Stomach (tissue), 9 donors: Measurements from ENCODE around the gene SLC28A1. TPM values are rescaled to one million over a fixed set of nuclear protein-coding genes. Genes with fewer than 3 reads are reported as not detected.
A peak's percentile ranks its signal among the peaks of the same experiment; 100 is the strongest.

ENCODE experiments used
- DNase-seq, 2 donors: peaks; one replicate each; pipeline versions ENCODE4 v3.0.0 to v3.0.0-alpha.2; 2013 to 2019
- H3K27ac ChIP-seq, 5 donors: fragments of 200-600 bp in 4 of 5; sonication (generic) in 4 of 5; one replicate each; pipeline ENCODE4 v1.5.1; 2013 to 2019; ENCODE audit warnings: mild to moderate bottlenecking in 1 of 5, moderate library complexity in 1 of 5
- H3K27me3 ChIP-seq, 3 donors: fragments of 200-600 bp; sonication (generic); one replicate each; pipeline ENCODE4 v1.5.1; 2017 to 2019; ENCODE audit warnings: mixed run types in 1 of 3
- H3K36me3 ChIP-seq, 4 donors: fragments of 200-600 bp; sonication (generic); 1 replicate in 3 of 4; 2 replicates in 1 of 4; pipeline ENCODE4 v1.5.1; 2016 to 2019
- H3K4me1 ChIP-seq, 4 donors: fragments of 200-600 bp; sonication (generic); one replicate each; pipeline ENCODE4 v1.5.1; 2016 to 2019
- H3K4me3 ChIP-seq, 4 donors: fragments of 200-600 bp; sonication (generic) in 3 of 4; one replicate each; pipeline ENCODE4 v1.5.1; 2016 to 2019; ENCODE audit warnings: mild to moderate bottlenecking in 1 of 4
- H3K9me3 ChIP-seq, 4 donors: fragments of 200-600 bp; sonication (generic); one replicate each; pipeline ENCODE4 v1.5.1; 2016 to 2019
- CTCF ChIP-seq, 7 experiments: fragments of 450-650 bp in 4 of 7; fragments of 200-600 bp in 3 of 7; sonication (generic) in 3 of 7; IDR thresholded peaks; one replicate each; pipeline ENCODE4 v1.5.1; 2016 to 2019; ENCODE audit warnings: antibody characterized with exemption in 7 of 7, control low read depth in 2 of 7, mild to moderate bottlenecking in 1 of 7
- EP300 ChIP-seq: sonication (generic); formaldehyde crosslinking; IDR thresholded peaks from one replicate; pipeline ENCODE4 v1.6.1; 2017; ENCODE audit warnings: antibody characterized with exemption
- POLR2A ChIP-seq, 4 donors: fragments of 450-650 bp; IDR thresholded peaks; one replicate each; pipeline ENCODE4 v1.6.1; 2016; ENCODE audit warnings: antibody characterized with exemption in 4 of 4, control low read depth in 2 of 4, mild to moderate bottlenecking in 1 of 4, moderate library complexity in 1 of 4
- POLR2AphosphoS5 ChIP-seq, 3 donors: sonication (generic); formaldehyde crosslinking; IDR thresholded peaks; one replicate each; pipeline ENCODE4 v1.6.1; 2016; ENCODE audit warnings: antibody characterized with exemption in 3 of 3
- WGBS, 5 donors: extraction: QIAGEN DNeasy Blood & Tissue Kit in 3 of 5; methylation state at CpG; one replicate each; pipeline versions ENCODE4 v1.1.5 to v1.1.7; 2013 to 2018; 5-methylcytosine and 5-hydroxymethylcytosine counted together
- intact Hi-C: fragments of 100-400 bp; cut with DNase I; formaldehyde crosslinking; loops from one replicate; pipeline ENCODE4 v1.15.1; 2023; ENCODE audit warnings: low total_unique reads
- polyA plus RNA-seq, 3 donors: library from polyadenylated mRNA; stranded (reverse); fragments of 200-250 nt; gene quantifications; one replicate each; pipeline ENCODE4 v1.2.3, GENCODE V29; 2013
- total RNA-seq, 5 donors: library from RNA; depleted of rRNA; stranded (reverse); fragments of >200 nt; gene quantifications; one replicate each; pipeline versions ENCODE4 v1.1.0 to v1.2.3, GENCODE V29; 2014 to 2016
- donor health status: healthy with polysubstance abuse.
- donor health status: Bipolar disorder and iron deficiency.
- donor health status: healthy.

Gene SLC28A1
- total and polyA plus RNA-seq, 8 donors: 0.92 TPM; not detected in 7

- no peak overlapping the region for H3K4me3 ChIP-seq
- peaks cover 0 to 4% (median 0%) of the 10 kb centered on the region in 4 donors for H3K9me3 ChIP-seq
- no peaks in the 10 kb centered on the region for H3K27me3 ChIP-seq
- WGBS, 5 donors: 76 to 95% (median 87%) methylated on average over 2 of the region's 2 CpGs
- no peak for DNase-seq
- no peaks in the 10 kb centered on the region for H3K4me1 ChIP-seq
- intact Hi-C loops: no loop called here
- no peak for TF ChIP-seq POLR2AphosphoS5 (IDR thresholded peaks at IDR 0.05)
- no peak for TF ChIP-seq CTCF (IDR thresholded peaks at IDR 0.05)
- no peak for TF ChIP-seq POLR2A (IDR thresholded peaks at IDR 0.05)
- TF ChIP-seq EP300: no peak
- no peaks in the 10 kb centered on the region for H3K36me3 ChIP-seq
- no peak overlapping the region for H3K27ac ChIP-seq
Observed at GRCh38 chr15:84942456-84942855, 58.0 kb downstream of the SLC28A1 start.

GRCh38 chr15:84944311-84944710 is 59.8 kb downstream of the SLC28A1 start:
- no peak overlapping the region for H3K4me3 ChIP-seq
- DNase-seq: no peak
- H3K27me3 ChIP-seq: no peaks in the 10 kb centered on the region
- peaks cover 0 to 4% (median 0%) of the 10 kb centered on the region in 4 donors for H3K9me3 ChIP-seq
- WGBS, 5 donors: 85 to 93% (median 92%) methylated on average over 10 of the region's 10 CpGs
- H3K36me3 ChIP-seq: no peaks in the 10 kb centered on the region
- H3K27ac ChIP-seq: no peak overlapping the region
- no peak for TF ChIP-seq CTCF (IDR thresholded peaks at IDR 0.05)
- no peak for TF ChIP-seq EP300
- no peak for TF ChIP-seq POLR2AphosphoS5 (IDR thresholded peaks at IDR 0.05)
- no peak for TF ChIP-seq POLR2A (IDR thresholded peaks at IDR 0.05)
- intact Hi-C loops: no loop called here
- H3K4me1 ChIP-seq: peaks cover 0 to 7% (median 0%) of the 10 kb centered on the region in 4 donors

- 88 to 92% (median 90%) methylated on average over 11 of the region's 11 CpGs for WGBS, 5 donors
- intact Hi-C loops: no loop called here
- H3K27me3 ChIP-seq: no peaks in the 10 kb centered on the region
- H3K36me3 ChIP-seq: no peaks in the 10 kb centered on the region
- no peak for DNase-seq
- H3K4me3 ChIP-seq: no peak overlapping the region
- TF ChIP-seq CTCF (IDR thresholded peaks at IDR 0.05) (no peak), POLR2AphosphoS5 (IDR thresholded peaks at IDR 0.05) (no peak), POLR2A (IDR thresholded peaks at IDR 0.05) (no peak), EP300 (no peak)
- H3K4me1 ChIP-seq: peaks cover 0 to 7% (median 0%) of the 10 kb centered on the region in 4 donors
- H3K27ac ChIP-seq: no peak overlapping the region
- H3K9me3 ChIP-seq: peaks cover 0 to 4% (median 0%) of the 10 kb centered on the region in 4 donors
Observed at GRCh38 chr15:84944861-84945260, 60.4 kb downstream of the SLC28A1 start.

- DNase-seq: peak in 1 of 2 donors; percentile 49
- Histone ChIP-seq H3K36me3 (no peaks in the 10 kb centered on the region), H3K27ac (peak overlapping the region in 1 of 5 donors; percentile 53), H3K9me3 (no peaks in the 10 kb centered on the region), H3K4me3 (no peak overlapping the region), H3K27me3 (no peaks in the 10 kb centered on the region), H3K4me1 (peaks cover 0 to 7% (median 0%) of the 10 kb centered on the region in 4 donors)
- intact Hi-C loops: no loop called here
- 74 to 89% (median 81%) methylated on average over 4 to 5 of the region's 5 CpGs for WGBS, 5 donors
- no peak for TF ChIP-seq POLR2AphosphoS5 (IDR thresholded peaks at IDR 0.05)
- no peak for TF ChIP-seq CTCF (IDR thresholded peaks at IDR 0.05)
- no peak for TF ChIP-seq POLR2A (IDR thresholded peaks at IDR 0.05)
- TF ChIP-seq EP300: no peak
Observed at GRCh38 chr15:84946772-84947489, 62.5 kb downstream of the SLC28A1 start.
